GM20431 (cell line): ENCODE measurements around the gene HBEGF.

Source experiments
- in situ Hi-C: fragments of 300-500 bp; cut with MseI, MboI; formaldehyde crosslinking; loops from one replicate; pipeline ENCODE4 v1.15.0; 2020; ENCODE audit warnings: low sequenced_read_pairs; ENCODE audit not compliant: unreplicated experiment

HBEGF gene

GRCh38 chr5:140342287-140342686 is 4.1 kb downstream of the HBEGF start:
- in situ Hi-C loops = loop anchor here (10.0 kb wide), 1 partner anchor 97 kb away; no protein-coding TSS in a partner anchor

GRCh38 chr5:140341591-140341990 is 4.8 kb downstream of the HBEGF start:
- in situ Hi-C loops = loop anchor here (10.0 kb wide), 1 partner anchor 97 kb away; no protein-coding TSS in a partner anchor

- in situ Hi-C loops = loop anchor here (10.0 kb wide), 1 partner anchor 96 kb away; no protein-coding TSS in a partner anchor
Measured at GRCh38 chr5:140340605-140341121, 5.7 kb downstream of the HBEGF start.

GRCh38 chr5:140339636-140340035 is 6.8 kb downstream of the HBEGF start:
- in situ Hi-C loops = loop anchor here (10.0 kb wide), 1 partner anchor 95 kb away; no protein-coding TSS in a partner anchor

- in situ Hi-C loops = no loop called here
Measured at GRCh38 chr5:140338908-140339307, 7.5 kb downstream of the HBEGF start.

- in situ Hi-C loops = no loop called here
Measured at GRCh38 chr5:140338336-140338735, 8.1 kb downstream of the HBEGF start.

- in situ Hi-C loops = no loop called here
Measured at GRCh38 chr5:140337880-140338279, 8.5 kb downstream of the HBEGF start.

GRCh38 chr5:140336388-140336787 is 10.0 kb downstream of the HBEGF start:
- in situ Hi-C loops = no loop called here

- in situ Hi-C loops = no loop called here
Measured at GRCh38 chr5:140331638-140332037, 14.8 kb downstream of the HBEGF start.

- in situ Hi-C loops = no loop called here
Measured at GRCh38 chr5:140329739-140330481, 16.5 kb downstream of the HBEGF start.

- in situ Hi-C loops = no loop called here
Measured at GRCh38 chr5:140328036-140328764, 18.2 kb downstream of the HBEGF start.

- in situ Hi-C loops = no loop called here
Measured at GRCh38 chr5:140327589-140327988, 18.8 kb downstream of the HBEGF start.

- in situ Hi-C loops = no loop called here
Measured at GRCh38 chr5:140325486-140325885, 20.9 kb downstream of the HBEGF start.

- in situ Hi-C loops = no loop called here
Measured at GRCh38 chr5:140324617-140325241, 21.7 kb downstream of the HBEGF start.

GRCh38 chr5:140324041-140324600 is 22.3 kb downstream of the HBEGF start:
- in situ Hi-C loops = no loop called here

- in situ Hi-C loops = no loop called here
Measured at GRCh38 chr5:140322751-140323731, 23.4 kb downstream of the HBEGF start.

- in situ Hi-C loops = no loop called here
Measured at GRCh38 chr5:140321796-140322195, 24.6 kb downstream of the HBEGF start.

- in situ Hi-C loops = no loop called here
Measured at GRCh38 chr5:140319833-140320232, 26.6 kb downstream of the HBEGF start.

GRCh38 chr5:140318792-140319191 is 27.6 kb downstream of the HBEGF start:
- in situ Hi-C loops = no loop called here
